GM18507 (cell line): Measurements from ENCODE around the gene SLC35D3.
A peak's percentile ranks its signal among the peaks of the same experiment; 100 is the strongest.
"Not testable (repeated sequence)": the region's sequence is repeated elsewhere in the genome, so short reads cannot be mapped to it uniquely, and the experiment has no call there.

Experiments used
- DNase-seq: peaks from one replicate; pipeline ENCODE4 v3.0.0; 2011; ENCODE audit warnings: low read depth; ENCODE audit not compliant: insufficient read length; ENCODE audit errors: extremely low spot score
- FAIRE-seq: peaks from 2 replicates; lab custom pipeline; 2011; peaks lifted over from hg19 to GRCh38; lab: Jason Lieb, UNC

SLC35D3 gene, protein sequence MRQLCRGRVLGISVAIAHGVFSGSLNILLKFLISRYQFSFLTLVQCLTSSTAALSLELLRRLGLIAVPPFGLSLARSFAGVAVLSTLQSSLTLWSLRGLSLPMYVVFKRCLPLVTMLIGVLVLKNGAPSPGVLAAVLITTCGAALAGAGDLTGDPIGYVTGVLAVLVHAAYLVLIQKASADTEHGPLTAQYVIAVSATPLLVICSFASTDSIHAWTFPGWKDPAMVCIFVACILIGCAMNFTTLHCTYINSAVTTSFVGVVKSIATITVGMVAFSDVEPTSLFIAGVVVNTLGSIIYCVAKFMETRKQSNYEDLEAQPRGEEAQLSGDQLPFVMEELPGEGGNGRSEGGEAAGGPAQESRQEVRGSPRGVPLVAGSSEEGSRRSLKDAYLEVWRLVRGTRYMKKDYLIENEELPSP

DNA sequence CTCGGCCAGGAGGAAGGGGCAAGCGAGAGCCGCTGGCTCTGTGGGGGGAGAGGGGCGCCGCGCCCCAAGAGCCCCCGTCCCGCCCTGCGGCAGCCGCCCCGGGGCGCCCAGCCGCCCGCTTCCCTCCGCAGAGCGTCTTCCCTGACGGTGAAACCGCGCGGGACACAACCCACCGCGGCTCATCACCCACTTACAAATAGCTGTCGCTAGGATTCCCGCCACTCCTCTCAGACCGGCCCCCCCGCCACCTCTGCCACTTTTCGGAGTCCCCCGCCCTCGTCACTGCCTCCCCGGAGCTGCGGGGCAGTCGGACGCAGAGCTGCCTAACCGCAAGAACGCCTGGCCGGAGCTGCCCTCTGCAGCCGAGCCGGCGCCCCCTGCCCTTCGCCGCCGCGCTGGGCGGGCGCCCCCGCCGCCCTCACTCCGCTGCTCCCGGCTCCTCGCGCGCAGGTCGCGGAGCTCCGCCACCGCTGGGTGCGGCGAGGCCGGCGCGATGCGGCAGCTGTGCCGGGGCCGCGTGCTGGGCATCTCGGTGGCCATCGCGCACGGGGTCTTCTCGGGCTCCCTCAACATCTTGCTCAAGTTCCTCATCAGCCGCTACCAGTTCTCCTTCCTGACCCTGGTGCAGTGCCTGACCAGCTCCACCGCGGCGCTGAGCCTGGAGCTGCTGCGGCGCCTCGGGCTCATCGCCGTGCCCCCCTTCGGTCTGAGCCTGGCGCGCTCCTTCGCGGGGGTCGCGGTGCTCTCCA is at the start of gene SLC35D3:
Gene SLC35D3, plus strand, starts transcription at position 366 of the 749 bp plus-strand sequence. Its CDS starts 128 bp downstream, at position 494.
- DNase-seq: no peak
- FAIRE-seq: no peak

DNA sequence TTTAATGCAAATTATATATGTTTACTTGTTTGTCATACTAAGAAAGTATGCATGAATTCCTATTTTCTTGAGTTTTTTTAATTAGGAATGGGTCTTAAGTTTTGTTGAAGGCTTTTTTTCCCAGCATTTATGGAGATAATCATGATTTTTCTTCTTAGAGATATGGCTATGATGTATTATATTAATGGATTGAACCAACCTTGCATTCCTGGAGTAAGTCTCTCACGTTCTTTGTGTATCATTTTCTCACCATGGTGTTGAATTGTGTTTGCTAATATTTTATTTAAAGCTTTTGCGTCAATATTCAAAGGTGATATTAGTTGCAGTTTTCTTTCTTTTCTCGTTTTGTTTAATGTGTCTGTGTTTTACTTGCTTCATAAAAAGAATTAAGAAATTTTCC is 48.4 kb upstream of the SLC35D3 start:
- no peak for DNase-seq
- FAIRE-seq: no peak

DNA sequence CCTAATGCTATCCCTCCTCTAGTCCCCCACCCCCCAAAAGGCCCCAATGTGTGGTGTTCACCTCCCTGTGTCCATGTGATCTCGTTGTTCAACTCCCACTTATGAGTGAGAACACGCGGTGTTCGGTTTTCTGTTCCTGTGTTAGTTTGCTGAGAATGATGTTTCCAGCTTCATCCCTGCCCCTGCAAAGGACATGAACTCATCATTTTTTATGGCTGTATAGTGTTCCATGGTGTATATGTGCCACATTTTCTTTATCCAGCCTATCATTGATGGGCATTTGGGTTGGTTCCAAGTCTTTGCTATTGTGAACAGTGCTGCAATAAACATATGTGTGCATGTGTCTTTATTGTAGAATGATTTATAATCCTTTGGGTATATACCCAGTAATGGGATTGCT is 45.6 kb upstream of the SLC35D3 start:
- FAIRE-seq: not testable (repeated sequence)

DNA sequence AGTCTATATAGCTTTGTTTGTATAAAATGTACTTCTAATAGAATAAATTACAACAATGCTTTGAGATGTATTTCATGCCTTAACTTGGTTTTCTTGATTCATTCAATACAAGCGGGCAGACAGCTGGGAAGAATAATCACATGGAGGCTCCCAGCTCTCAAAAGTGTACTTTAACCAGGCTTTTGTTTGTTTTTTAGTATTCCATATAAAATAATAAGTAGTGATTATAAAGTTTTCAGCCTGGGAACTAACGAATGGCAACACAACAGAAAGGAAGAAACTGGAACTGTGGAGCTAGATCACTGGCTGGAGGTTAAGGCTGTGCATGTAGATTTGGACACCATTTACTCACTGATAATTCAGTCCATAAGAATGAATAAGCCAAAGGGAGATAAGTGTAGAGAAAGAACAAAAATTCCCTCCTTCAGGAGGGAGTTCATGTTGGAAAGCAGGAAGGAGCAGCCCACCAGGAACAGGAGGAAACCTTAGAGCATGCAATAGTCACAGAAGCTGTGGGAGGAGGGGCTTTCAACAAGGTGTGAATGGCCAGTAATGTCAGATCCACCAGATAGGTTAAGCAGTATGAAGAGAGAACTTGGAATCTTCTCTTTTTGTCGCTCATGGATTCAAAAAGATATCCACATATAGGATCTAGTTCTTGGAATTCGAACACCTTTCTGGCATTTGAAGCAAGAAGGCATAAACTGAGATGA is 41.2 kb upstream of the SLC35D3 start:
- no peak for DNase-seq
- no peak for FAIRE-seq

More for the DNA sequence above, 45.6 kb upstream of the SLC35D3 start:
- not testable (repeated sequence) for DNase-seq

DNA sequence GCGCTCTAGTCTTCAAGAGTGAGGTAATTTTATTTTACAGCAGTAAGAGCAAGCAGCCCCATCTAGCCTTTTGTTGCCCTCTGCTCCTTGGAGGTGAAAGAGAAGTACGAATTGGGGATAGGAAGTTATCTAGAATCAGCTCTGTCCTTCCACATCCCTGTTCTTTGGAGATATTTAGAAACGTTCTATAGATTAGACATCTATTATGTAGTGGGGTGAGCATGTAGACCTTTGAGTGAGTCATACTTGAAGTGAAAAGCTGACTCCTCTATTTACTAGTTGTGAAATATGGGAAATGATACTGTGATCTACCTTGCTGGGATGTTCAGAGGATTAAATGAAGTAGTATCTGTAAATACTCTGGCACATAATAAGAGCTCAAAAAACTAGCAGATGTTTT is 36.0 kb upstream of the SLC35D3 start:
- DNase-seq (no peak), FAIRE-seq (no peak)

DNA sequence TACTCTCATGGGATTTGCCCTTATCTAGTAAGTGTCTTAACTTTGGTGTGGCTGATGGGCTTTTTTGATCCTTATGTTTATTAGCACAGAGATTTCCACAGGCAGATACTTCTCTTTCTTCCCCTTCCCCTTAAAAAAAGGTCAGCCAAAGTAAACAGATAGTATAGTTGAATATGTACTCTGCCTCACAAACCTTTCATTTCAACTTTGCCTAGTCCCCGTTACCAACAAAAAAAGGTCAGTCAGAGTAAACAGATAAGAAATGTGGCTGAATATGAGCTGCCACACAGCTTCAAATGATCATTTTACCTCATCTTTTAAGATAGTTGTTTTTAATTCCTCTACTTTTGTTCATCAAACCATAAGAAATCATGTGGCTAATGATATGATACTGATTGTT is 34.1 kb upstream of the SLC35D3 start:
- DNase-seq: no peak
- FAIRE-seq: no peak

DNA sequence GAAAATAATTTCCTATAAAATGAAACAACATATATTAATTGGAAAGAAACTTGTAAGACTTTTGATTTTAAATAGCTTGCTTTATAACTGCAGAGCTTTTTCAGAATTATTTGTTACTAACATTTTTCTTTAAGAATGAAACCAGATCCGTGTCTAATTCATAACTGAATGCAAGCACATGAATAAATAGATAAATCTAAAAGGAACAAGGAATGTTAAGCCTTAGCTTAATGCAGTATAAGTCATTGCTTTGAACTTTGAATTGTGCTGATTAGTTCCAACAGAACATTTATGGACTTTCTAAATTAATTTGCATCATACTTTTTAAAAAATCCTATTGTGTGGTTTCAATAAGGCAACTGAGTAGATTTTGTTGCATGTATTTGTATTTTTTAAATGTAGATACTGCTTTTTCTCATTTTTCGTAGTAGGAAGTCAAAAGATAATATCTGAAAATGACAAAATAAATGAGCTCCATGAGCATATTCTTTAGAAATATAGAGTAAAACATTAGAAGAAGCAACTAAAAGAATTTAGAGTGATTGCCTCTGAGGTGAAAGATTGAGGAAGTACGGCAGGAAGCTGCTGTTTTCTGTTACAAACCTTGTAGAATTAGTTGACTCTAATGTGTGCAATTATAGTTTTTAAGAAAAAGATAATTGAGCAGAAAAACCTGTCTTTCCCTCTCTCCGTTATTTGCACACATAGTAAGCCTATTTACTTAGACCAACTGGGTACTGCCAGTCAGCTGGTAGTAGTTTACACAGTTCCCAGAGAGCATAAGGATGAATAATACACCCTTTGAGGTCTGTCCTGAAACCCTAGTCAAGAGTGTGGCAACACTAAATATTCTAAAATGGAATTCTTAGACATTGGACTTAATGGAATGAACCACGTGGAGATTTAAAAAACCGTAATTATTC is 32.6 kb upstream of the SLC35D3 start:
- FAIRE-seq (no peak), DNase-seq (no peak)

DNA sequence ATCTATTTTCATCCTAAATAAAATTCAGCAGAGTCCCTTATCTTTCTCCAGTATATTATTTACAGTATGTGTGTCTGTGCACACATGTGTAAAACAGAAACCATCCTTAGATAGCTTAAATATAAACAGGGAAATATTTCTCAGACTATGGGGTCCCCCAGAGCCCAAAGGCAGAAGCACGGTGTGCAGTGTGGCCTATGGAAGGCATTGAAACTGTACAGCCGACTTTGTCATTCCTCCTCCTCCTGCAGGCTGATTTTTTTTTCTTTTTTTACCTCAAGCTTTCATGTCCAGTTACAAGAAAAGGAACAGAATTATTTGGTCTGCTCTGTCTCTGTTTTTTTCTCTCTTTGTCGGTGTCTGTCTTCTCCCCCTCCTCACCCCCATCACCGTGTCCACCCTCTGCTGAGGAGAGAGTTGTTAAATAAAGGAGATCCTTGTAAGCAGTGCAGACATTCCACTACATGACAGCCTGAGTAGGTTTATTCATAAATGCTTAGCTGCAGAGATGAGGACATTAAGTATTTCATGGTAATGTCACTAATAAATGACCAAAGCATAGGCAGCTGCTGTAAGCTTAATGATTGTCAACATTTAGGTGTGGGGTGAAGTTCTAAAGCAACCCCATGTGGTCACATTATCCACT is 31.8 kb upstream of the SLC35D3 start:
- FAIRE-seq: no peak
- DNase-seq: no peak

DNA sequence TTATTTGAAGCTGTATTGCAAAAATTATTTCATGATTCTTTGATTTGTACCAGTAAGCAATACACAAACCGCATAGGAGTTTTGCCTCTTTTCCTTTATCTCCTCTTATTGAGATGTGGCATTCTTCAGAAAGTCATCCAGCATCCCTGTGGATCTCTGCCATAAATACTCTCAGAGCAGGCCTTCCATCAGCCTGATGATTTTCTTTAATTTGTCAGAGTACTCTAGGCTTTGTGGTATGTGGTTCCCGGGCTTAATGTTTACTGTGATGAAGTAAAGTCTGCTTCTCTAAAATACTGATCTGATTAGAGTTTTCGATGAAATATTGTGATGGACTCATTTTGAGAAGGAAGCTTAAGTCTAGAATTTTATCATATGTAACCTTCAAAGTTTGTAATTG is 31.1 kb upstream of the SLC35D3 start:
- DNase-seq: no peak
- no peak for FAIRE-seq

DNA sequence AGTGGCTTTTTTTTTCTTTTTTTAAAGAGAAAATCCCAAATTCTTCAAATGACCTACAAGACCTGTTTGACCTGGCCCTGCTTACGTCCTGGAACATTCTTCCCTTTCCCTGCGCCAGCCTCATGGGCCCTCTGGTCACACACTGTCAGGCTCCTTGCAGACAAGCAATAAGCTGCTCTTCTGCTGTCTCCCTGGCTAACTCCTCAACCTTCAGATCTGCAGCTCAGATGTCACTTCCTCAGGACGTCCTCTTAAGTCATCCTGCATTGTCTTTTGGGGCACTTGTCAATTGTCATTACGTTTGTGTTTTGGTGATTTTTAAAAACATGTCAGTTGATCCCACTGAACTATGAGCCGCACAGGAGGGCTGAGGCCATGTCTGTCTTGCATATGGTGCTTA is 28.9 kb upstream of the SLC35D3 start:
- peak; percentile 29 for FAIRE-seq
- no peak for DNase-seq

DNA sequence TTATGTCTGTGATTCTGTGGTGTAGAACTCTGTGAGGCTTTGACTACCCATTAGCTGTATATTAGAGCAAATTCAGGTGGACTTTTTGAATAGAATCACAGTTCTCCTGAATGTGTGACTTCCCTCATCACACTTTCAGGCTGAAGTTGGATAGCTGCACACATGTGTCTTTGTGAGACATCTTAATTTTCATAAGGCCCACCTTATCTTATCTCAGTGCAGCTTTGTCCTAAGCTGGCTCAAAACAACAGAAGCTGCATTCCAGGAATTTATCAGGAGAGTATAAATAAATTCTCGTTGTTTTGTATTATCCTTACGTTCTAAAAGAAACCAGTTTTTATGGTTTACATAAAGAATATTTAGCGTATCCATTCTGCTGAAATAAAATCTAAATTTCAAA is 26.2 kb upstream of the SLC35D3 start:
- DNase-seq: no peak
- no peak for FAIRE-seq

DNA sequence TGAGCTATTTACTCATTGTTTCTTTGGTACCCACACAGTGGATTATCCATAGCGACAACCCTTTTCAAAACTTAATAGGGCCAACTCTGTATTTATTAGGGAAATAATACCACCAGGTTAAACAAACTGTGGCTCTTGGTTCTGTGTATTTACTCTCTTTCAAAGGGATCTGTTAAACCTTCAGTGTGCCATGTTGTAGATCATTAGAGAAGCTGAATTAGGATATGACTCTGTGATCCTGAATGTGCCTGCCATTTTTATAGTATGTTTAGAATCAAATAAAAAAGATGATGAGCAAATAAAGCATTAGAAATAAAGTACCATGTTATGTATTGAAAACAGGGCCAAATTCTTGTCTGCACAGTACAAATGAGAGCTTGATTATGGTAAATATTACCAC is 25.0 kb upstream of the SLC35D3 start:
- FAIRE-seq (no peak), DNase-seq (no peak)

DNA sequence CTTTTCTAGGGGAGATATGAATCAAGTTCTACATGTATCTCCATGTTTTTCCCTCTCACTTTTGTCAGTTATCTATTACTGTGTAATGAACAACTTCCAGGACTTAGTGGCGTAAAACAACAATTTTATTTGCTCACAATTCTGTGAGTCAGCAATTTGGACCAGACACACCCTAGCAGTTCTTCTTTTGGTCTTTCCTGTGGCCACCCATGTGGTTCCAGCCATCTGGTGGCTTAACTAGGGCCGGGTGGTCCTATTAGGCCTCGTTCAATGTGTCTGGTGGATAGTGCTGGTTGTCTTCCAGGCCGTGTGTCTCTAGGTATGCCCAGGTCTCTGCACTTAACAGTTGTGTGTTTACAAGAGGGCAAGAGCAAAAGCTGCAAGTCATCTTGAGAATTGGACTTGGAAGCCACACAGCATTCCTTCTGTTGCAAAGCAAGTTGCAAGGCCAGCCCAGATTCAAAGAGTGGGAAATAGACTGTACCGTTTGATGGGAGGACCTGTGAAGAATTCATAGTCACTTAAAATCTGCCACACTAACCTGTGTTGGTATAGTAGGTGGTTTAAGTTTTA is 20.8 kb upstream of the SLC35D3 start:
- no peak for FAIRE-seq
- DNase-seq: no peak

DNA sequence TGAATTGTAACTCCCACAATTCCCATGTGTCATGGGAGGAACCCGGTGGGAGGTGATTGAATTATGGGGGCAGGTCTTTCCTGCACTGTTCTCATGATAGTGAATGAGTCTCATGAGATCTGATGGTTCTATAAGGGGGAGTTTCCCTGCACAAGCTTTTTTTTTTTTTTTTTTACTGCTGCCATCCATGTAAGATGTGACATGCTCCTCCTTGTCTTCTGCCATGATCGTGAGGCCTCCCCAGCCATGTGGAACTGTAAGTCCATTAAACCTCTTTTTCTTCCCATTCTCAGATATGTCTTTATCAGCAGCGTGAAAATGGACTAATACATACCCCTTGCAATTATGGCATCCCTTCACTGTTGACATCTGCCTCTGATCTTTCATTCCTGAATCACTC is 17.6 kb upstream of the SLC35D3 start:
- not testable (repeated sequence) for FAIRE-seq, DNase-seq

DNA sequence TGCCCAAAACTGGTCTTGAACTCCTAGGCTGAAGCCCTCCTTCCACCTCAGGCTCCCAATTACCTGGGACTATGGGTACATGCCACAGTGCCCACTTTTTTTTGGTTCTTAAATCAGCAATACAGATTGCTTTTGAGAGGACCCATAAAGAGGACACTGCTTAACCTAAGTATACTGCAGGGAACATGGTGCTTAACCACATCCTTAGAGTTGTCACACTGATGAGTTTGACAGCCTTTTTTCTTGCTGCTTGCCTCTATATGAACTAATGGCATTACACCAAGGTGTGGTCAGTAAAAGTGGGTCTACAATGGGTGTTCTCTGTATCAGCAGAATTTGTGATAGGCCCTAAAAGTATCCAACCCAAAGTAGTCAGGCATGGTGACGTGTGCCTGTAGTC is 7.2 kb upstream of the SLC35D3 start:
- no peak for FAIRE-seq

DNA sequence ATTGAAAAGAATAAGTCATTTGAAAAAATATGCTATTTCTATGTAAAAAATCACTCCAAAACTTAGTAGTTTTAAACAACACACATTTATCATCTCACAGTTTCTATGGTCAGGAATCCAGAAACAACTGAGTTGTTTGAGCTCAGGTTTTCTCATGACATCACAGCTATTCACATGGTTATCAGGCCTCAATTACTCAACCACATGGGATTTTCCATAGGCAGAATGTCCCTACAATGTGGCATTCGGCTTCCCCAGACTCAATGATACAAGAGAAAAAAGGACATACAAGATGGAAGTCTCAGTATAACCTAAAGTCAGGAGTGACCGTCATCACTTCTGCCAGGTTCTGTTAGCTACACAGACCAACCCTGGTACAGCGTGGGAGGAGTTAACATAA is 3.4 kb upstream of the SLC35D3 start:
- DNase-seq: no peak
- FAIRE-seq: no peak

More for the DNA sequence above, 7.2 kb upstream of the SLC35D3 start:
- no peak for DNase-seq

DNA sequence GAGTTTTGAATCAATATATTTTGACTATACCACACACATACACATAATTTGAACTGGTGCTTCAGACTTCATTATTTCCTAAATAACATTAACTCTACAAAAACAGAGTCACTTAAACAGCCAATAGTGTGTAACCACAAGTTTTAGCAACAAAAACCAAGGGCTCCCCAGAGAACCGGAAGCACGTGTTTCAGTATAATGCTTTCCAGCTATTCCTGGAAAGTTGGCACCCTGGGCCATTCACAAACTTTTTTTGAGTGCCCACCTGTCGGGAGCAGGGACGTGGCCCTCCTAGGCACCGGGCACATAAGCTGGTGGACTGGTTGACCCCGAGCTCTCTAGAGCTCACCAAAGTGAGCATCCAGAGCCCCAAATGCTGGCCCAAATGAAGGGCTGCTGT is 1.9 kb upstream of the SLC35D3 start:
- no peak for FAIRE-seq
- DNase-seq: no peak

DNA sequence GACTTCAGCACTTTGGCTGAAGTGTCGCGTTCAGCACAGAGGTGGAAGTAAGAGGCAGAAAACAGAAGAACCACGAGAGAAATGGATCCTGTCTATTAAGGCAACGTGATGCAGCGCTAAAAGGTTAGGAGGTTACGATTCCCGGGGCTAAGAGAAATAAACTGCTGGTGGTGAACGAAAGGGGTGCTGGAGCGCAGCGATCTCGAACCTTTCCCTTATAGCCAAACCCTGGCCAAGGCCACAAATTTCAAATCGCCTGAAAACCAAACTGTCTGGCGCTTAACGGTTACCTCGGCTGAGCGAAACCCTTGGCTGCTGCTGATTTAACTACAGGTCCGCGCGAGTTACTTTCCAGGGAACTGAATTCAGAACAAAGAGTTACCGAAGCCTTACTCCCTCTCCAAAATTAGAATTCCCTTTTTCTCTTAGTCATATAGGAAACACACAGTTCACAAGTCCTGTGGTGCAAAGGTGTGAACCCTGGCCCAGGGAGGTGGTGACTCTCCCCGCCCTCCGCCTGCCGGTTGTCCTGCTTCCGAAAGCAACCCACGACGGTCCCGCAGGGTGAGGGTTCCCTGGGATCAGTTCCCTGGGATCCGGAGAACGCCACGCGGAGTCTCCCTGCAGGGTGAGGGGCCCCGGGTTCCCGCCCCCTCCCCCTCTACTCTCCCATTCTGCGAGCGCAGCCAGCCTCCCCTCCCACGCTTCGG is 1.3 kb upstream of the SLC35D3 start:
- no peak for DNase-seq
- FAIRE-seq: peak; percentile 48
